ENCODE results near the gene WSB1.

GRCh38 chr17:27340575-27340974, 46.7 kb downstream of the WSB1 start:
- TF ChIP-seq CTCF (IDR thresholded peaks at IDR 0.05) (no peak), POLR2AphosphoS5 (IDR thresholded peaks at IDR 0.05; ENCODE audit: low read depth, low read length) (no peak), SIN3A (IDR thresholded peaks at IDR 0.05; ENCODE audit: borderline replicate concordance, low read depth, low read length) (no peak), EZH2phosphoT487 (IDR thresholded peaks at IDR 0.05; ENCODE audit: borderline replicate concordance, low read depth) (no peak), SMC3 (IDR thresholded peaks at IDR 0.05; ENCODE audit: low read depth, low read length) (no peak), FOXJ3 (CRISPR knock-in tag; IDR thresholded peaks at IDR 0.05) (no peak), TAF1 (IDR thresholded peaks at IDR 0.05; ENCODE audit: borderline replicate concordance, low read depth, low read length) (no peak), FOXM1 (IDR thresholded peaks at IDR 0.05; ENCODE audit: low read depth) (no peak), FOSL2 (IDR thresholded peaks at IDR 0.05; ENCODE audit: borderline replicate concordance, low read depth) (no peak)
- TF ChIP-seq, protein P1, sequence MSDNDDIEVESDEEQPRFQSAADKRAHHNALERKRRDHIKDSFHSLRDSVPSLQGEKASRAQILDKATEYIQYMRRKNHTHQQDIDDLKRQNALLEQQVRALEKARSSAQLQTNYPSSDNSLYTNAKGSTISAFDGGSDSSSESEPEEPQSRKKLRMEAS (IDR thresholded peaks at IDR 0.05; ENCODE audit: low read depth): no peak
